GM21737 (cell line): ENCODE measurements around the gene MAN2A1.
A peak's percentile ranks its signal among the peaks of the same experiment; 100 is the strongest.

Source experiments
- ATAC-seq: cut with Tn5 transposase; IDR thresholded peaks from one replicate; pipeline ENCODE4 v1.9.1; 2021; ENCODE audit warnings: mild to moderate bottlenecking, moderate library complexity; ENCODE audit not compliant: unreplicated experiment

The MAN2A1 gene

GRCh38 chr5:109689740-109690241 lies at the start of gene MAN2A1:
TSS of gene MAN2A1 (plus strand) at chr5:109689927. CDS start at chr5:109690418, 491 bp downstream.
- ATAC-seq = peak; percentile 51

DNA sequence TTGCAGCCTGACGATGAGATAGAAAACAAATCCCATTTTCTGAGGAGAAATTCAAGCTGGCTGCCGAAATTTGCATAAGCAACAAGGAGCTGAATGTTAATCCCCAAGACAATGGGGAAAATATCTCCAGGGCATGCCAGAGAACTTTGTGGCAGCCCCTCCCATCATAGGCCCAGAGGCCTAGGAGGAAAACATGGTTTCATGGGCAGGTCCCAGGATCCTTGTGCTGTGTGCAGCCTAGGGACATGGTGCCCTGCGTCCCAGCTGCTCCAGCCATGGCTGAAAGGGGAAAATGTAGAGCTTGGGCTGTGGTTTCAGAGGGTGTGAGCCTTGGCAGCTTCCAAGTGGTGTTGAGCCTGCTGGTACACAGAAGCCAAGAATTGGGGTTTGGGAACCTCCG lies 48.8 kb upstream of the MAN2A1 start:
- ATAC-seq = no peak

- ATAC-seq = no peak
Measured at GRCh38 chr5:109643791-109644350, 45.9 kb upstream of the MAN2A1 start.

GRCh38 chr5:109644829-109645228 lies 44.9 kb upstream of the MAN2A1 start:
- no peak for ATAC-seq

- ATAC-seq = no peak
Measured at GRCh38 chr5:109645707-109646192, 44.0 kb upstream of the MAN2A1 start.

DNA sequence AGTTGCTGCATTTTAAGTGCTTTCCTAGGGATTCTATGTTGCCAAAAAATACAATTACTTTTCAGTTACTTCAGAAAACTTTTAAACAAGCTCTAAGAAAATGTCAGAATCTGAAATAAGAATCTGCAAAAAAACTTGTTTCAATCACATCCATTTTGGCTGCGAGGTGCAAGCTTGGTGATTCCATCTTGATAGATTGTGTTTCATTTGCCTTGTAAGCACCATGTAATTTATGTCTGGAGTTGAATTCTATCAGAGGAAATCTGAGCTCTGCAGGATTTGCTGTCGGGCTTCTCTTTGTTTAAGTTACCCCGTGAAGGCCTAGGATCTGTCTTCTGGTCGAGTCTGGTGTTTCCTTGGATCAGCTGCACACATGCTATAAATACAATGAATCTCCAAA lies 40.4 kb upstream of the MAN2A1 start:
- no peak for ATAC-seq

DNA sequence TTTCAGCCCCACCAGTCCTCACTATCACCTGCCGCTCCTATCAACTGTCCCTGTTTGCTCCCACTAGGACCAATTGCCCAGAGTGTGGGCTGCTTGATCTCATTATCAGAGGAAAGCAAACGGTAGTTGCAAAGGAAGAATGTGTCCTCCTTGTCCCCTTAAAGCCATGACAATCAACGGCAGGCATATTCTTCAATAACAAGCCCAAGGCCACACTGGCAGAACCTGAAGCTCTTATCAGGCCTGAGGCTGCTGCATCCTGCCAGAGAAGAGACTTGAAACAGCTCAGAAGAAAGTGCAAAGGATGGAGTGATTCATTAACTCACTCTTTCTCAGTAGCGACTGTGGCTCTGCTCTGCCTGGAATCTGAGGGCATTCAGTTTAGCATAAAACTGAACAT lies 39.2 kb upstream of the MAN2A1 start:
- no peak for ATAC-seq

DNA sequence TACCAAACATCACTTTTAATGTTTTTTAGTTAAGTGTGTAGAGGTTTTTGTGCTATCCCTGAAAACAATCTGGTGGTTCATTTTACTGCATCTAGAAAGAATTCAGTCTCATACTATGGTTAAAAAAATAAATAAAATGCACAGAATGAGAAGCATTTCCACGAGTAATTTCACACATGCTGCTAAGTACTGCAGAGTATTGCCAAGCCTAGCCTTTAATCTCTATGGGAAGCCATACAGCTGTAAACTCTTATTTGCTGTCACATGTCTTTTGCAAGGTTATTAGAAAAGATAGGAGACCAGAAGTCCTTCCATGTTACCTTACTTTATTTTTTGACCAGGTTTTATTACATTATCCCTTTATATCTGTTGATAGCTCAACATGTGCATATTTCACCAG lies 37.6 kb upstream of the MAN2A1 start:
- no peak for ATAC-seq

GRCh38 chr5:109653042-109653441 lies 36.7 kb upstream of the MAN2A1 start:
- ATAC-seq = no peak

- no peak for ATAC-seq
Measured at GRCh38 chr5:109653561-109654239, 36.0 kb upstream of the MAN2A1 start.

- no peak for ATAC-seq
Measured at GRCh38 chr5:109654455-109654854, 35.3 kb upstream of the MAN2A1 start.

DNA sequence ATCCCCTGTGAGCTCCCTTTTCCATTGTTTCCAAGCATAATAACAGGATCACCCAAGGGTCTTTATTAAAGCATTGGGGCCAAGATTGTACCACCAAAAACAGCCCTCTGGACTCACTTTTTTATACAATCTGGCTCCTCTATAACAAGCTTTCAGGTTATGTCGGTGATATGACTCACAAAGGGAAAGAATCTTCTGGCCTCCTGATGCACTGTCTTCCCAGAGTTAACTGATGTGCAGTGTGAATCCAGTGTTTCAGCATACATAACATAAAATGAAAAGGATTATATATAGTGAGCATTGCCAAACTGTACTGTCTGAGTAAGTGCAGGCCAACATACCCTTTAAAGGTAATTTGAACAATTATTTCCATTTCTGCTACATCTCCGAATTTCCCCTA lies 33.9 kb upstream of the MAN2A1 start:
- ATAC-seq = no peak

- no peak for ATAC-seq
Measured at GRCh38 chr5:109656829-109657228, 32.9 kb upstream of the MAN2A1 start.

DNA sequence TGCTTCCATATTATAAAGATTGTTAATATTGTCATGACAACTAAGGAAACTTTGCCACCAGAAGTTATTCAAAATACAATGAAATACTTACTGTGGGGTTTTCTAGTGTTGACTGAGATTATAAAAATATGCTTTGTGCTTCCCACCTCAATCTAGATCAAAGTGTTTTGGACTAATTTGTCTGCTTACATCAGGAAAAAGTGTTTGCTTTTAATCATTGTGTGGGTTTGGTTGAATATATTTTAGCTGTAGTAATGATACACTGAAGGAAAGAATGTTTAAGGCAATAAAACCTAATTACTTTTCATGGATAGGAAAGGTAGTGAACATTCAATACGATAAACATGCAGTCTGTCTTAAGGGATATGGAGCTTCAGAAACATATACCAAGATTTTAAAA lies 29.8 kb upstream of the MAN2A1 start:
- no peak for ATAC-seq

GRCh38 chr5:109660301-109660700 lies 29.4 kb upstream of the MAN2A1 start:
- ATAC-seq = no peak

DNA sequence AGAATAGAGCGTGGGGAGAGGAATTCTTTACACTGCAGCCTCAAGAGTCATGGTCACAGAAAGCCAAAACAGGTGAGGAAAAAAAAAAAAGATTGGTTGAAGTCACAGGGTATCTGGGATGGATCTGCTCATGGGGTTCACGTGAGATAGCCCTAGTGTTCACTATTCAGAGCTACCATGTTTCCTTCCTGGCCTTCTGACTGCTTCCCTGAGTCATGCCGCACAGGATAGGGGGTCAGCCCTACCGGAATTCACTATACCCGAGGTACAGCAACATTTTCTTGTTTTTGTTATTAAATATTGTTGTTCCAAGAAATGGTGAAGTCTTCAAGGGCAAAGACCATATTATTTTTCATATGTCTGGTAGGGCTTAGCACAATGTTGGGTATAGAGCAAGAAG lies 21.5 kb upstream of the MAN2A1 start:
- no peak for ATAC-seq

DNA sequence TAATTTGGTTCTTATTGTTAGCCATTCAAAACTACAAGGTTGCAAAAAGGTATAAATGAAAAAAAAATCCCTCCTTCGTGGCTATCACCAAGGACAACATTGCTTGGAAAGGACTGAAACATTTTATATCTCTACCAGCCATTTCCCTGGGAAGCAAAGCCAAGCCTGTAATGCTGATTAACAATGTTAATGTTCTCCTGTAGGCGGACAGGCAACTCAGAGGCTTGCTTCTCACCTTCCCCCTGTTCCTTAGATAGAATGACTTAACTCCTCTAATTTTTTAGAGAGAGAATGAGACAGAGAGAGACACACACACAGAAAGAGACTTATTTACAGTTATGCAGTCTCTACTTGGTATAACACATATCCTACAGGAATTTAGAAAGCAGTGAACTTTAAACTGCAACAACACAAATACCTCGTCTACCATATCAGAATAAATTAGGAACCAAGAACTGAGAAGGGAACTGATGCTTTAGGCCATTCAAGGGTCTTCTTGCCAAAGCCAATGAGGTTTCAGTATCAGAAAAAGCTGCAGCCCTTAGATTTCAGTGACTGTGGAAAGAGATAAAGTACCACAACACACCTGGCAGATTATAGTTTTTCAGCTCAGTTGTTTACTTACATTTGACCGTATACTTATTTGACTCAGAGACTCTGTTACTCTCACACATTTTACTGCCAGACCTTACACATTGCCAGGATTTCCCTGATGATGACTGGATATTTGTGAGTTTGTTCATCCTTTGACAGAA lies 20.9 kb upstream of the MAN2A1 start:
- ATAC-seq = no peak

DNA sequence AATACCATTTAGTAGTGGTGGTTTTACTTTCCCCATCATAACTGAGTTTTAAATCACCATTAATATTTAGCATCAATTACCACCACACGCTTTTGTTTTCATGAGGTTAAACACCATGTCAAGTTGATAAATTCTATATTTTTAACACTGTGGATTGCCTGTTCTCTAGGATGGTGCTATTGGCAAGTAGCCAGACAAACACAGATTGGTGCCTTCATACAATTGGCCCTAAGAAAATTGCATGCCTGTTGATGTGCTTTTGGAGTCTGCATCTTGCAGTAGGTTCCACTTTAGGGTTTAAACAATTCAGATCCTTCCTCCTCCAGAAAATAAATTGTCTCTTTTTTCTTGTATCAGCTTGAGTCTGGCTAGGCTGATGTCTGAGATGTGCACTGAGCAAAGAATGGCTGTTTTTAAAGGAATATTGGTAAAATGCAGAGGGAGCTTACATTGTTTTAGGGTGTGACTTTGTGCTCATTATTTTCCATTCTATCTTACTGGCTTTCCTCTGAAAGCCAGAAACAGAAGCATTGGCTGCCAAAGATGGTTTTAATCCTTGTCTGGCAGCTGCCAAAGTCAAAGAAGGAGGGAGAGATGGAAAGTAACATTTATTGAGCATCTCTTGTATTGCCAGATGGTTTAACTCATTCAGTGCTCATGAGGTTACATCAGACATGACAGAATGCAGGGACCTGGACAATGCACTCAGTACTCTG lies 19.6 kb upstream of the MAN2A1 start:
- ATAC-seq = no peak

GRCh38 chr5:109671136-109671535 lies 18.6 kb upstream of the MAN2A1 start:
- ATAC-seq = no peak

GRCh38 chr5:109674596-109674995 lies 15.1 kb upstream of the MAN2A1 start:
- ATAC-seq = no peak

- ATAC-seq = no peak
Measured at GRCh38 chr5:109676920-109677319, 12.8 kb upstream of the MAN2A1 start.
